Measurements from ENCODE around the gene CLDN24.

- no peak for TF ChIP-seq CTCF (IDR thresholded peaks at IDR 0.05)
- no peak for TF ChIP-seq POLR2AphosphoS5 (IDR thresholded peaks at IDR 0.05)
Observed at GRCh38 chr4:183356173-183356830, 34.1 kb upstream of the CLDN24 start.
